HEK293T (cell line): Measurements from ENCODE around the gene PI4KA.

Source experiments
- ELF4 ChIP-seq: fragments of 450-650 bp; IDR thresholded peaks from 2 replicates; pipeline ENCODE4 v1.6.1; 2017; ENCODE audit warnings: antibody characterized with exemption
- FOXA1 ChIP-seq: fragments of 450-650 bp; IDR thresholded peaks from 2 replicates; pipeline ENCODE4 v1.6.1; 2016; ENCODE audit warnings: mild to moderate bottlenecking
- FOXK2 ChIP-seq: fragments of 450-650 bp; IDR thresholded peaks from 2 replicates; pipeline ENCODE4 v1.6.1; 2016; ENCODE audit warnings: mild to moderate bottlenecking
- FOXM1 ChIP-seq: fragments of 450-650 bp; IDR thresholded peaks from 2 replicates; pipeline ENCODE4 v1.6.1; 2017; ENCODE audit warnings: mild to moderate bottlenecking, borderline replicate concordance
- LEF1 ChIP-seq: fragments of 450-650 bp; IDR thresholded peaks from 2 replicates; pipeline ENCODE4 v1.6.1; 2017; ENCODE audit warnings: mild to moderate bottlenecking, borderline replicate concordance
- SUZ12 ChIP-seq: fragments of 450-650 bp; IDR thresholded peaks from 2 replicates; pipeline ENCODE4 v1.6.1; 2016; ENCODE audit warnings: mild to moderate bottlenecking
- TARDBP ChIP-seq: fragments of 450-650 bp; IDR thresholded peaks from 2 replicates; pipeline ENCODE4 v1.6.1; 2016
- ZNF384 ChIP-seq: fragments of 450-650 bp; IDR thresholded peaks from 2 replicates; pipeline ENCODE4 v1.6.1; 2016

- no peak for TF ChIP-seq FOXA1
- no peak for TF ChIP-seq FOXM1
- TF ChIP-seq LEF1 = no peak
- no peak for TF ChIP-seq TARDBP
- no peak for TF ChIP-seq ZNF384
- TF ChIP-seq SUZ12 = no peak
- TF ChIP-seq FOXK2 = no peak
- TF ChIP-seq ELF4 = no peak
These were observed 8.8 kb upstream of the PI4KA start for GRCh38 chr22:20867179-20868024.
